ENCODE measurements around the gene TGIF2. TPM values are rescaled to one million over a fixed set of nuclear protein-coding genes. Genes with fewer than 3 reads are reported as not detected.

The TGIF2 gene
- polyA plus RNA-seq, 1 donor (not counting 4 experiments of a cell fraction or from before 2014, with no cell fraction given), result 6.7 TPM

GRCh38 chr20:36548704-36549627, 24.4 kb upstream of the TGIF2 start:
- H3K9ac ChIP-seq (ENCODE audit: control insufficient read depth, extremely low read depth, insufficient read depth, low read length), result no peak overlapping the region
- H2AFZ ChIP-seq (ENCODE audit: control insufficient read depth, low read length), result no peak overlapping the region
- dilution Hi-C loops (cut with MboI; ENCODE audit: extremely low pct_ligation_motif_present, low sequenced_read_pairs), result no loop called here
- H3K4me3 ChIP-seq (ENCODE audit: control insufficient read depth in 2 of 3, extremely low read depth in 1 of 3, insufficient read depth in 2 of 3, low read depth in 1 of 3, low read length in 3 of 3), result no peak overlapping the region
- H3K4me2 ChIP-seq (ENCODE audit: control insufficient read depth, extremely low read depth, insufficient read depth, low read depth, low read length), result no peak overlapping the region
- no peaks in the 10 kb centered on the region for H3K79me2 ChIP-seq (ENCODE audit: control insufficient read depth, insufficient read depth, low read length)
- FAIRE-seq, result no peak
- no peaks in the 10 kb centered on the region for H4K20me1 ChIP-seq (ENCODE audit: control insufficient read depth, extremely low read depth, insufficient read depth, low read length)
- no peak overlapping the region for H3K27ac ChIP-seq (ENCODE audit: control insufficient read depth, insufficient read depth, low read length)
- no peaks in the 10 kb centered on the region for H3K9me1 ChIP-seq (ENCODE audit: control insufficient read depth, extremely low read depth, insufficient read depth, low read length)
- no peaks in the 10 kb centered on the region for H3K9me3 ChIP-seq (ENCODE audit: control insufficient read depth, low read depth, low read length)
- DNase-seq (ENCODE audit: low read depth, low spot score), result no peak
- no peaks in the 10 kb centered on the region for H3K27me3 ChIP-seq (ENCODE audit: control insufficient read depth, extremely low read depth, insufficient read depth, low read length)
- TF ChIP-seq, protein P1, sequence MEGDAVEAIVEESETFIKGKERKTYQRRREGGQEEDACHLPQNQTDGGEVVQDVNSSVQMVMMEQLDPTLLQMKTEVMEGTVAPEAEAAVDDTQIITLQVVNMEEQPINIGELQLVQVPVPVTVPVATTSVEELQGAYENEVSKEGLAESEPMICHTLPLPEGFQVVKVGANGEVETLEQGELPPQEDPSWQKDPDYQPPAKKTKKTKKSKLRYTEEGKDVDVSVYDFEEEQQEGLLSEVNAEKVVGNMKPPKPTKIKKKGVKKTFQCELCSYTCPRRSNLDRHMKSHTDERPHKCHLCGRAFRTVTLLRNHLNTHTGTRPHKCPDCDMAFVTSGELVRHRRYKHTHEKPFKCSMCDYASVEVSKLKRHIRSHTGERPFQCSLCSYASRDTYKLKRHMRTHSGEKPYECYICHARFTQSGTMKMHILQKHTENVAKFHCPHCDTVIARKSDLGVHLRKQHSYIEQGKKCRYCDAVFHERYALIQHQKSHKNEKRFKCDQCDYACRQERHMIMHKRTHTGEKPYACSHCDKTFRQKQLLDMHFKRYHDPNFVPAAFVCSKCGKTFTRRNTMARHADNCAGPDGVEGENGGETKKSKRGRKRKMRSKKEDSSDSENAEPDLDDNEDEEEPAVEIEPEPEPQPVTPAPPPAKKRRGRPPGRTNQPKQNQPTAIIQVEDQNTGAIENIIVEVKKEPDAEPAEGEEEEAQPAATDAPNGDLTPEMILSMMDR (optimal IDR thresholded peaks at IDR 0.05 in 1 of 3, IDR thresholded peaks at IDR 0.05 in 1 of 3, conservative IDR thresholded peaks at IDR 0.05 in 1 of 3; ENCODE audit: extremely low read depth in 1 of 3, insufficient read depth in 2 of 3, low read length in 3 of 3), result no peak
- no peak for TF ChIP-seq EZH2 (IDR thresholded peaks at IDR 0.05; ENCODE audit: low read length)
- H3K36me3 ChIP-seq (ENCODE audit: control insufficient read depth in 2 of 2, extremely low read depth in 1 of 2, insufficient read depth in 2 of 2, low read length in 2 of 2), result no peaks in the 10 kb centered on the region
- peaks cover 5% of the 10 kb centered on the region for H3K4me1 ChIP-seq (ENCODE audit: control insufficient read depth, extremely low read depth, insufficient read depth, low read length)

- no peak for FAIRE-seq
Measured at GRCh38 chr20:36549628-36549941, 23.8 kb upstream of the TGIF2 start.

More at GRCh38 chr20:36549628-36549941, 23.8 kb upstream of the TGIF2 start:
- H3K27ac ChIP-seq (ENCODE audit: control insufficient read depth, insufficient read depth, low read length), result no peak overlapping the region
- H2AFZ ChIP-seq (ENCODE audit: control insufficient read depth, low read length), result no peak overlapping the region
- no peaks in the 10 kb centered on the region for H3K9me3 ChIP-seq (ENCODE audit: control insufficient read depth, low read depth, low read length)
- no peak overlapping the region for H3K4me3 ChIP-seq (ENCODE audit: control insufficient read depth in 2 of 3, extremely low read depth in 1 of 3, insufficient read depth in 2 of 3, low read depth in 1 of 3, low read length in 3 of 3)
- DNase-seq (ENCODE audit: low read depth, low spot score), result no peak
- H4K20me1 ChIP-seq (ENCODE audit: control insufficient read depth, extremely low read depth, insufficient read depth, low read length), result no peaks in the 10 kb centered on the region
- no peak overlapping the region for H3K9ac ChIP-seq (ENCODE audit: control insufficient read depth, extremely low read depth, insufficient read depth, low read length)
- no peak for TF ChIP-seq EZH2 (IDR thresholded peaks at IDR 0.05; ENCODE audit: low read length)
- TF ChIP-seq, protein P1 (optimal IDR thresholded peaks at IDR 0.05 in 1 of 3, IDR thresholded peaks at IDR 0.05 in 1 of 3, conservative IDR thresholded peaks at IDR 0.05 in 1 of 3; ENCODE audit: extremely low read depth in 1 of 3, insufficient read depth in 2 of 3, low read length in 3 of 3), result no peak
- H3K4me1 ChIP-seq (ENCODE audit: control insufficient read depth, extremely low read depth, insufficient read depth, low read length), result peaks cover 5% of the 10 kb centered on the region
- no peaks in the 10 kb centered on the region for H3K9me1 ChIP-seq (ENCODE audit: control insufficient read depth, extremely low read depth, insufficient read depth, low read length)
- H3K27me3 ChIP-seq (ENCODE audit: control insufficient read depth, extremely low read depth, insufficient read depth, low read length), result no peaks in the 10 kb centered on the region
- no peaks in the 10 kb centered on the region for H3K36me3 ChIP-seq (ENCODE audit: control insufficient read depth in 2 of 2, extremely low read depth in 1 of 2, insufficient read depth in 2 of 2, low read length in 2 of 2)
- no peaks in the 10 kb centered on the region for H3K79me2 ChIP-seq (ENCODE audit: control insufficient read depth, insufficient read depth, low read length)
- dilution Hi-C loops (cut with MboI; ENCODE audit: extremely low pct_ligation_motif_present, low sequenced_read_pairs), result no loop called here
- H3K4me2 ChIP-seq (ENCODE audit: control insufficient read depth, extremely low read depth, insufficient read depth, low read depth, low read length), result no peak overlapping the region

All from keratinocyte (primary cell).